ENCODE data around the gene SNX8. TPM values are rescaled to one million over a fixed set of nuclear protein-coding genes. Genes with fewer than 3 reads are reported as not detected.

The SNX8 gene
- total and polyA plus RNA-seq, 2 of the 8 experiments (the other 6 are each of a cell fraction or from before 2014, with no cell fraction given) = 46.2 to 70.8 TPM

- no peak overlapping the region for H2BK120ac ChIP-seq (replicated peaks; ENCODE audit: low read depth, low read length)
- H3K4me2 ChIP-seq (ENCODE audit: insufficient read depth in 1 of 2, low read depth in 2 of 2, low read length in 2 of 2) = no peak overlapping the region
- H3K27ac ChIP-seq (ENCODE audit: low read depth, low read length) = no peak overlapping the region
- H3K14ac ChIP-seq (ENCODE audit: insufficient read length) = no peak overlapping the region
- H3K79me2 ChIP-seq (ENCODE audit: control insufficient read depth in 1 of 2, insufficient read depth in 2 of 2, low read length in 2 of 2) = peaks cover 0 to 53% of the 10 kb centered on the region in 2 experiments; a peak in 3 of 4 replicates
- H3K4me1 ChIP-seq (replicated peaks in 1 of 4; ENCODE audit: control insufficient read depth in 3 of 4, insufficient read depth in 4 of 4, low read length in 3 of 4) = peaks cover 4 to 9% (median 6%) of the 10 kb centered on the region in 4 experiments
- no peaks in the 10 kb centered on the region; the same call in 1 of the 2 replicates for H3K79me1 ChIP-seq (ENCODE audit: low read depth, low read length)
- TF ChIP-seq CREB1 (IDR thresholded peaks at IDR 0.05) (no peak), EZH2 (IDR thresholded peaks at IDR 0.05; ENCODE audit: low read depth, low read length, severe bottlenecking) (no peak), POLR2AphosphoS5 (IDR thresholded peaks at IDR 0.05; ENCODE audit: low read depth, low read length) (no peak), POU5F1 (IDR thresholded peaks at IDR 0.05; ENCODE audit: low read depth, low read length) (no peak), ZNF274 (IDR thresholded peaks at IDR 0.05; ENCODE audit: borderline replicate concordance, extremely low read depth, low read length) (no peak)
- 89% methylated on average over 6 of the region's 6 CpGs; no CpG with 5 or more reads in 1 of the 2 experiments for WGBS, 2 experiments (ENCODE audit: extremely low coverage in 1 of 2, insufficient coverage in 1 of 2, insufficient read length in 1 of 2, insufficient replicate concordance in 2 of 2, low coverage in 1 of 2, low lambda C conversion rate in 2 of 2, missing lambda C conversion rate in 1 of 2)
- no peak overlapping the region for H4K8ac ChIP-seq (ENCODE audit: extremely low read depth, insufficient read depth, low read length)
- H4K20me1 ChIP-seq (replicated peaks in 1 of 2; ENCODE audit: control insufficient read depth in 1 of 2, insufficient read depth in 2 of 2, low read length in 2 of 2) = no peaks in the 10 kb centered on the region
- no peak overlapping the region for H3K18ac ChIP-seq (ENCODE audit: extremely low read depth, low read length)
- H3K4me3 ChIP-seq (ENCODE audit: extremely low read depth in 1 of 4, insufficient read depth in 2 of 4, low read depth in 3 of 4, low read length in 4 of 4) = no peak overlapping the region
- no peak overlapping the region for H2BK20ac ChIP-seq (ENCODE audit: low read length)
- no peak overlapping the region for H3K4ac ChIP-seq (replicated peaks; ENCODE audit: insufficient read length, low read depth, low read length)
- DNase-seq (ENCODE audit: low read depth in 1 of 2, low spot score in 2 of 2) = no peak
- H3K9me3 ChIP-seq (ENCODE audit: insufficient read depth in 2 of 2, low read depth in 1 of 2, low read length in 1 of 2) = peaks cover under 1 to 19% of the 10 kb centered on the region in 2 experiments; a peak in 2 of 4 replicates
- no peak overlapping the region for H4K91ac ChIP-seq (replicated peaks; ENCODE audit: insufficient read length, low read length)
- ChIA-PET POLR2A (ENCODE audit: partially characterized antibody) (interaction anchor here (0.6 to 1.4 kb wide), 4 partner anchors 14 to 49 kb away, joined by 3 to 4 read pairs (median 3); no protein-coding TSS in a partner anchor), CTCF (ENCODE audit: partially characterized antibody) (interaction anchor here (0.7 kb wide), 1 partner anchor 326 kb away, joined by 3 read pairs; no protein-coding TSS in a partner anchor)
- H4K5ac ChIP-seq (ENCODE audit: insufficient read length, low read depth, low read length) = no peak overlapping the region
- H3K36me3 ChIP-seq (ENCODE audit: control insufficient read depth in 2 of 4, insufficient read depth in 4 of 4, low read length in 3 of 4) = no peaks in the 10 kb centered on the region
- H3K23me2 ChIP-seq (ENCODE audit: low read depth, low read length) = no peaks in the 10 kb centered on the region
- H3K9ac ChIP-seq (replicated peaks in 1 of 4; ENCODE audit: extremely low read depth in 1 of 4, low read depth in 3 of 4, low read length in 3 of 4) = no peak overlapping the region
- H2BK5ac ChIP-seq (ENCODE audit: low read depth, low read length) = no peak overlapping the region
- no peak overlapping the region for H2AK5ac ChIP-seq (ENCODE audit: low read depth, low read length)
- no peak overlapping the region for H3K56ac ChIP-seq (replicated peaks; ENCODE audit: insufficient read length, low read depth, low read length)
- no peak overlapping the region for H2BK12ac ChIP-seq (ENCODE audit: low read depth, low read length)
- FAIRE-seq = no peak
- no peaks in the 10 kb centered on the region for H3K27me3 ChIP-seq (replicated peaks in 1 of 4; ENCODE audit: control insufficient read depth in 3 of 4, extremely low read depth in 1 of 4, insufficient read depth in 3 of 4, low read length in 3 of 4)
- no peak overlapping the region for H2BK15ac ChIP-seq (ENCODE audit: low read length)
- no peak overlapping the region for H2AFZ ChIP-seq (ENCODE audit: low read length)
- no peak overlapping the region for H3K23ac ChIP-seq (ENCODE audit: insufficient read length)
Observed at GRCh38 chr7:2306688-2307087, 7.6 kb downstream of the SNX8 start.
